UCSD-AML1 (cell line): Measurements from ENCODE around the gene NUDT9.

ENCODE experiments used
- DNase-seq: peaks from one replicate; lab custom pipeline; 2025; ENCODE audit not compliant: unreplicated experiment; lab: John Stamatoyannopoulos, UW

NUDT9 gene

GRCh38 chr4:87506974-87507701 lies 84.8 kb downstream of the NUDT9 start:
- no peak for DNase-seq
